Measurements from ENCODE around the gene SCN11A. TPM values are rescaled to one million over a fixed set of nuclear protein-coding genes. Genes with fewer than 3 reads are reported as not detected.

Gene SCN11A
- total RNA-seq, 1 experiment from 2014 or later, result not detected

DNA sequence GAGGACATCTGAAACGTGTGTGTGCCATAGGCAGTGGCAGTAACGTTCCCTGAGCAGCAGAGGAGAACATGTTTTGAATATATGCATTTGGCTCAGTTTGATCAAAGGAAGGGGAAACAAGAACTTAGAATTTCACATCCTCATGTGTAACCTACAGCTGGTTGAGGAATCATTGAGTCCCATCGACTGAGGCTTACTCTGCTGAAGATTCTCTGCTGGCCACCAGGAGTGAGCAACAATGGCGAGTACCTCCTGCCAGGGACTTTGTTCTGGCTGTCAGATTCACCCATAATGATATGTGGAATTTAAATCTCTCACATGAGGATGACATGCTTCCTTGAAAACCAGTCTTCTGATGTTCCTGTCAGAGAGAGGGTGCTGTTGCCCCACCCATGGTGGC lies 34.4 kb upstream of the SCN11A start:
- intact Hi-C loops (cut with micrococcal nuclease; ENCODE audit: unreplicated experiment), result no loop called here
- no peak for DNase-seq (ENCODE audit: low read depth, low spot score)
- Histone ChIP-seq H3K4me1 (ENCODE audit: control insufficient read depth, insufficient read depth, low read length) (no peaks in the 10 kb centered on the region), H3K27me3 (ENCODE audit: control insufficient read depth, insufficient read depth, low read length) (no peaks in the 10 kb centered on the region), H3K36me3 (ENCODE audit: control insufficient read depth, insufficient read depth, low read length) (no peaks in the 10 kb centered on the region; the same call in 1 of the 2 replicates), H3K27ac (ENCODE audit: low read length) (no peak overlapping the region), H3K4me3 (ENCODE audit: low read depth in 2 of 2, low read length in 2 of 2) (no peak overlapping the region), H3K9me3 (ENCODE audit: control insufficient read depth, insufficient read depth, low read depth, low read length) (no peaks in the 10 kb centered on the region)
- TF ChIP-seq, protein P1, sequence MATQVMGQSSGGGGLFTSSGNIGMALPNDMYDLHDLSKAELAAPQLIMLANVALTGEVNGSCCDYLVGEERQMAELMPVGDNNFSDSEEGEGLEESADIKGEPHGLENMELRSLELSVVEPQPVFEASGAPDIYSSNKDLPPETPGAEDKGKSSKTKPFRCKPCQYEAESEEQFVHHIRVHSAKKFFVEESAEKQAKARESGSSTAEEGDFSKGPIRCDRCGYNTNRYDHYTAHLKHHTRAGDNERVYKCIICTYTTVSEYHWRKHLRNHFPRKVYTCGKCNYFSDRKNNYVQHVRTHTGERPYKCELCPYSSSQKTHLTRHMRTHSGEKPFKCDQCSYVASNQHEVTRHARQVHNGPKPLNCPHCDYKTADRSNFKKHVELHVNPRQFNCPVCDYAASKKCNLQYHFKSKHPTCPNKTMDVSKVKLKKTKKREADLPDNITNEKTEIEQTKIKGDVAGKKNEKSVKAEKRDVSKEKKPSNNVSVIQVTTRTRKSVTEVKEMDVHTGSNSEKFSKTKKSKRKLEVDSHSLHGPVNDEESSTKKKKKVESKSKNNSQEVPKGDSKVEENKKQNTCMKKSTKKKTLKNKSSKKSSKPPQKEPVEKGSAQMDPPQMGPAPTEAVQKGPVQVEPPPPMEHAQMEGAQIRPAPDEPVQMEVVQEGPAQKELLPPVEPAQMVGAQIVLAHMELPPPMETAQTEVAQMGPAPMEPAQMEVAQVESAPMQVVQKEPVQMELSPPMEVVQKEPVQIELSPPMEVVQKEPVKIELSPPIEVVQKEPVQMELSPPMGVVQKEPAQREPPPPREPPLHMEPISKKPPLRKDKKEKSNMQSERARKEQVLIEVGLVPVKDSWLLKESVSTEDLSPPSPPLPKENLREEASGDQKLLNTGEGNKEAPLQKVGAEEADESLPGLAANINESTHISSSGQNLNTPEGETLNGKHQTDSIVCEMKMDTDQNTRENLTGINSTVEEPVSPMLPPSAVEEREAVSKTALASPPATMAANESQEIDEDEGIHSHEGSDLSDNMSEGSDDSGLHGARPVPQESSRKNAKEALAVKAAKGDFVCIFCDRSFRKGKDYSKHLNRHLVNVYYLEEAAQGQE (IDR thresholded peaks at IDR 0.05; ENCODE audit: insufficient read depth in 1 of 2, low read depth in 2 of 2, low read length in 1 of 2), result no peak
- TF ChIP-seq TCF7L2 (IDR thresholded peaks at IDR 0.05; ENCODE audit: low read depth, low read length) (no peak), SIN3A (IDR thresholded peaks at IDR 0.05; ENCODE audit: borderline replicate concordance, insufficient read depth, low read depth, low read length) (no peak)
- TF ChIP-seq, protein P2, sequence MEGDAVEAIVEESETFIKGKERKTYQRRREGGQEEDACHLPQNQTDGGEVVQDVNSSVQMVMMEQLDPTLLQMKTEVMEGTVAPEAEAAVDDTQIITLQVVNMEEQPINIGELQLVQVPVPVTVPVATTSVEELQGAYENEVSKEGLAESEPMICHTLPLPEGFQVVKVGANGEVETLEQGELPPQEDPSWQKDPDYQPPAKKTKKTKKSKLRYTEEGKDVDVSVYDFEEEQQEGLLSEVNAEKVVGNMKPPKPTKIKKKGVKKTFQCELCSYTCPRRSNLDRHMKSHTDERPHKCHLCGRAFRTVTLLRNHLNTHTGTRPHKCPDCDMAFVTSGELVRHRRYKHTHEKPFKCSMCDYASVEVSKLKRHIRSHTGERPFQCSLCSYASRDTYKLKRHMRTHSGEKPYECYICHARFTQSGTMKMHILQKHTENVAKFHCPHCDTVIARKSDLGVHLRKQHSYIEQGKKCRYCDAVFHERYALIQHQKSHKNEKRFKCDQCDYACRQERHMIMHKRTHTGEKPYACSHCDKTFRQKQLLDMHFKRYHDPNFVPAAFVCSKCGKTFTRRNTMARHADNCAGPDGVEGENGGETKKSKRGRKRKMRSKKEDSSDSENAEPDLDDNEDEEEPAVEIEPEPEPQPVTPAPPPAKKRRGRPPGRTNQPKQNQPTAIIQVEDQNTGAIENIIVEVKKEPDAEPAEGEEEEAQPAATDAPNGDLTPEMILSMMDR (IDR thresholded peaks at IDR 0.05), result no peak
- ChIA-PET CTCF (no interaction called here), POLR2A (no interaction called here)
- in situ Hi-C loops (cut with HindIII; ENCODE audit: low pct_unique_long_range_greater_than_20kb, low sequenced_read_pairs), result no loop called here
- BruUV-seq (replicated peaks), result no TSS peak
- no peak for ATAC-seq

DNA sequence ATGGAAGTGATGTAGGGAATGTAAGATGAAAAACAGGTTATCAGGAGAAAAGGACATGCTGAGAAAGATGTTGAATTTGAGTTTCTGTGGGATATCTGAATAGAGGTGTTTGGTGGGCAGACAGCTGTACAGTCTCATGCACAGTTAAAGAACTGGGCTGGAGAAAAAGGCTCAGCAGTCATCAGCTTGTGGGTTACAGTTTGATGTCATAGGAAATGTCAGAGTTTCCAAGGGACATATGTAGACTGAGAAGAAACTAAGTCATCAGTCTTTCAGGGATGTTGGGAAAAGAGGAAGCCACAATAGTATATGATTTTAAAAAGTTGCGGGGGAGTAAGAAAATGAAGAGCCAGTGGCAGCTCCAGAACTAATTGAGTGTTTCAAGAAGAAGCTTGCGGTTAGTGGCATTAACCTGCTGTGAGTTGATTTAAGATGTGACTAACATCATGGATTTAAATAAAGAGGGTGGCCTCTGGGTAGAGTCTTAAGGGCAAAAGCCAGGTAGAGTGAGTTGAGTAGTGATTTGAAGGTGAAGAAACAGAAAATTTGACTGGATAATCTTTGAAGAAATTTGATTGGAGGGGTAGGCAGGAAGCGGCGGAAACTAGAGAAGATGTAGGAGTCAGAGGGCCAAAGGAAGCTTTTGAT lies 31.0 kb upstream of the SCN11A start:
- DNase-seq (ENCODE audit: low read depth, low spot score), result no peak
- Histone ChIP-seq H3K27me3 (ENCODE audit: control insufficient read depth, insufficient read depth, low read length) (no peaks in the 10 kb centered on the region), H3K4me1 (ENCODE audit: control insufficient read depth, insufficient read depth, low read length) (no peaks in the 10 kb centered on the region), H3K4me3 (ENCODE audit: low read depth in 2 of 2, low read length in 2 of 2) (no peak overlapping the region), H3K36me3 (ENCODE audit: control insufficient read depth, insufficient read depth, low read length) (no peaks in the 10 kb centered on the region; the same call in 1 of the 2 replicates), H3K9me3 (ENCODE audit: control insufficient read depth, insufficient read depth, low read depth, low read length) (no peaks in the 10 kb centered on the region), H3K27ac (ENCODE audit: low read length) (no peak overlapping the region)
- in situ Hi-C loops (cut with HindIII; ENCODE audit: low pct_unique_long_range_greater_than_20kb, low sequenced_read_pairs) (no loop called here), intact Hi-C loops (cut with micrococcal nuclease; ENCODE audit: unreplicated experiment) (no loop called here)
- POLR2A ChIA-PET, result no interaction called here
- CTCF ChIA-PET, result no interaction called here
- no TSS peak for BruUV-seq (replicated peaks)
- no peak for ATAC-seq
- TF ChIP-seq, protein P2 (IDR thresholded peaks at IDR 0.05), result no peak
- no peak for TF ChIP-seq SIN3A (IDR thresholded peaks at IDR 0.05; ENCODE audit: borderline replicate concordance, insufficient read depth, low read depth, low read length)
- no peak for TF ChIP-seq TCF7L2 (IDR thresholded peaks at IDR 0.05; ENCODE audit: low read depth, low read length)
- no peak for TF ChIP-seq POLR2AphosphoS5 (IDR thresholded peaks at IDR 0.05; ENCODE audit: low read depth, low read length)
- TF ChIP-seq, protein P1 (IDR thresholded peaks at IDR 0.05; ENCODE audit: insufficient read depth in 1 of 2, low read depth in 2 of 2, low read length in 1 of 2), result no peak
